Measurements from ENCODE around the gene KLHL25. TPM values are rescaled to one million over a fixed set of nuclear protein-coding genes. Genes with fewer than 3 reads are reported as not detected.
A peak's percentile ranks its signal among the peaks of the same experiment; 100 is the strongest.
"Not testable (repeated sequence)": the region's sequence is repeated elsewhere in the genome, so short reads cannot be mapped to it uniquely, and the experiment has no call there.

Gene KLHL25
- total and polyA plus RNA-seq, 11 donors: 2.2 to 12.9 (median 4.3) TPM

- Histone ChIP-seq H3K36me3 (no peaks in the 10 kb centered on the region), H3K4me3 (no peak overlapping the region), H3K9me3 (no peaks in the 10 kb centered on the region), H3K4me1 (peaks cover 0 to 14% (median 1%) of the 10 kb centered on the region in 12 donors), H3K27ac (no peak overlapping the region), H3K27me3 (no peaks in the 10 kb centered on the region)
- ATAC-seq: peak; percentile 72 to 95 (median 92)
- TF ChIP-seq CTCF (IDR thresholded peaks at IDR 0.05) (peak in 8 of 12 donors; percentile 8 to 46 (median 28)), POLR2A (IDR thresholded peaks at IDR 0.05) (no peak)
- peak in 4 of 5 donors; percentile 62 to 83 (median 74) for DNase-seq
- intact Hi-C loops (cut with DNase I): no loop called here
- 79 to 85% (median 81%) methylated on average over 9 of the region's 9 CpGs for WGBS, 4 donors
These were observed 5.9 kb upstream of the KLHL25 start for GRCh38 chr15:85800478-85801123.

- H3K27ac ChIP-seq, H3K9me3 ChIP-seq, DNase-seq, H3K4me3 ChIP-seq, H3K36me3 ChIP-seq, ATAC-seq, H3K27me3 ChIP-seq: not testable (repeated sequence)
- intact Hi-C loops (cut with DNase I): loop anchor here in 2 of 10 donors (5.0 kb wide), 2 partner anchors 41 to 64 kb away; no protein-coding TSS in a partner anchor
- 91 to 97% (median 94%) methylated on average over 7 of the region's 7 CpGs for WGBS, 4 donors
- H3K4me1 ChIP-seq: peaks cover 0 to 34% (median 20%) of the 10 kb centered on the region in 12 donors
These were observed 1.6 kb upstream of the KLHL25 start for GRCh38 chr15:85796371-85796770.

GRCh38 chr15:85795337-85796305 lies 896 bp upstream of the KLHL25 start:
- no peaks in the 10 kb centered on the region for H3K27me3 ChIP-seq
- no peak for TF ChIP-seq CTCF (IDR thresholded peaks at IDR 0.05)
- no peak for TF ChIP-seq POLR2A (IDR thresholded peaks at IDR 0.05)
- no peaks in the 10 kb centered on the region for H3K9me3 ChIP-seq
- ATAC-seq: no peak
- no peaks in the 10 kb centered on the region for H3K36me3 ChIP-seq
- intact Hi-C loops (cut with DNase I): loop anchor here in 2 of 10 donors (5.0 kb wide), 2 partner anchors 42 to 63 kb away; no protein-coding TSS in a partner anchor
- peak overlapping the region in 6 of 12 donors; percentile 39 to 93 (median 68) for H3K27ac ChIP-seq
- 45 to 50% (median 46%) methylated on average over 15 of the region's 15 CpGs for WGBS, 4 donors
- DNase-seq: no peak
- H3K4me3 ChIP-seq: peak overlapping the region; percentile 23 to 99 (median 77)
- peaks cover 0 to 31% (median 19%) of the 10 kb centered on the region in 12 donors for H3K4me1 ChIP-seq

- intact Hi-C loops (cut with DNase I): loop anchor here in 5 of 10 donors (2.0 to 5.0 kb wide), 4 partner anchors 42 to 271 kb away; no protein-coding TSS in a partner anchor
- H3K36me3 ChIP-seq: no peaks in the 10 kb centered on the region
- no peaks in the 10 kb centered on the region for H3K27me3 ChIP-seq
- DNase-seq (peak in 4 of 5 donors; percentile 41 to 66 (median 49)), ATAC-seq (peak; percentile 6 to 51 (median 17))
- H3K9me3 ChIP-seq: no peaks in the 10 kb centered on the region
- H3K4me1 ChIP-seq: peaks cover 0 to 26% (median 19%) of the 10 kb centered on the region in 12 donors
- H3K4me3 ChIP-seq: peak overlapping the region; percentile 60 to 99 (median 84)
- WGBS, 4 donors: 1% methylated on average over 40 to 56 of the region's 56 CpGs
- TF ChIP-seq CTCF (IDR thresholded peaks at IDR 0.05): no peak
- no peak for TF ChIP-seq POLR2A (IDR thresholded peaks at IDR 0.05)
- H3K27ac ChIP-seq: peak overlapping the region; percentile 57 to 95 (median 90)
These were observed 806 bp downstream of the KLHL25 start for GRCh38 chr15:85793641-85794597.
